22Rv1 (cell line): Measurements from ENCODE around the gene BCAP31.

ENCODE experiments used
- ZFX ChIP-seq: fragments of 450-650 bp; IDR thresholded peaks from 2 replicates; pipeline ENCODE4 v1.6.1; 2017; ENCODE audit warnings: antibody characterized with exemption, borderline replicate concordance
- TF ChIP-seq, protein P1 (sequence below): fragments of 450-650 bp; IDR thresholded peaks from 2 replicates; pipeline ENCODE4 v1.5.1; 2017; ENCODE audit warnings: mild to moderate bottlenecking

DNA sequence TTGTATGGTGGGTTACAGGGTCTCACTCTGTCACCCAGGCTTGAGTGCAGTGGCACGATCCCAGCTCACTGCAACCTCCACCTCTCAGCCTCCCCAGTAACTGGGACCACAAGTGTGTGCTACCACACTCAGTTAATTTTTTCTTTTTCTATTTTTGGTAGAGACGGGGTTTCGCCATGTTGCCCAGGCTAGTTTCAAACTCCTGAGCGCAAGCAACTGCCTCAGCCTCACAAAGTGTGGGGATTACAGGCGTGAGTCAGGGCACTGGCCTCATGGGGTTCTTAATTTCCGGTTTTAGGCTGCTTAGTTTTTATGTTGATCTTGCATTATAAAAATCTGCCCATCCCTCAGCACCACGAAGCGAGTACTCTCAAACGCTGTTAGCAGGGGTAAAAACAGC lies 6.7 kb downstream of the BCAP31 start:
- TF ChIP-seq, protein P1, sequence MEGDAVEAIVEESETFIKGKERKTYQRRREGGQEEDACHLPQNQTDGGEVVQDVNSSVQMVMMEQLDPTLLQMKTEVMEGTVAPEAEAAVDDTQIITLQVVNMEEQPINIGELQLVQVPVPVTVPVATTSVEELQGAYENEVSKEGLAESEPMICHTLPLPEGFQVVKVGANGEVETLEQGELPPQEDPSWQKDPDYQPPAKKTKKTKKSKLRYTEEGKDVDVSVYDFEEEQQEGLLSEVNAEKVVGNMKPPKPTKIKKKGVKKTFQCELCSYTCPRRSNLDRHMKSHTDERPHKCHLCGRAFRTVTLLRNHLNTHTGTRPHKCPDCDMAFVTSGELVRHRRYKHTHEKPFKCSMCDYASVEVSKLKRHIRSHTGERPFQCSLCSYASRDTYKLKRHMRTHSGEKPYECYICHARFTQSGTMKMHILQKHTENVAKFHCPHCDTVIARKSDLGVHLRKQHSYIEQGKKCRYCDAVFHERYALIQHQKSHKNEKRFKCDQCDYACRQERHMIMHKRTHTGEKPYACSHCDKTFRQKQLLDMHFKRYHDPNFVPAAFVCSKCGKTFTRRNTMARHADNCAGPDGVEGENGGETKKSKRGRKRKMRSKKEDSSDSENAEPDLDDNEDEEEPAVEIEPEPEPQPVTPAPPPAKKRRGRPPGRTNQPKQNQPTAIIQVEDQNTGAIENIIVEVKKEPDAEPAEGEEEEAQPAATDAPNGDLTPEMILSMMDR = no peak
- no peak for TF ChIP-seq ZFX
